A549 (cell line): ENCODE results near the gene EXOSC5. TPM values are rescaled to one million over a fixed set of nuclear protein-coding genes. Genes with fewer than 3 reads are reported as not detected.

Experiments used
- ATAC-seq, 2 experiments: fragments of 200-7000 bp in 1 of 2; fragments of >200 bp in 1 of 2; cut with Nextera tagmentation in 1 of 2; cut with Tn5 transposase in 1 of 2; 3 replicates each; pipeline versions ENCODE4 v1.8.0 to v1.9.1; 2018 to 2020; ENCODE audit warnings: mild to moderate bottlenecking in 1 of 2, moderate library complexity in 1 of 2
- CTCF ChIA-PET: fragments of 300-600 bp; sonication (Branson Sonifier 250); formaldehyde crosslinking; extraction: SDS; loops from one replicate; lab custom pipeline; 2021; ENCODE audit warnings: antibody characterized with exemption, inconsistent platforms; lab: Yijun Ruan, JAX
- POLR2A ChIA-PET: fragments of 350-600 bp; formaldehyde crosslinking; extraction: SDS; loops from one replicate; lab custom pipeline; 2021; ENCODE audit warnings: antibody characterized with exemption, inconsistent platforms; lab: Yijun Ruan, JAX
- DNase-seq, 2 experiments: peaks; one replicate each; pipeline versions ENCODE4 v3.0.0 to v3.0.0-alpha.2; 2011 to 2016; ENCODE audit warnings: low read depth in 1 of 2, low spot score in 1 of 2
- FAIRE-seq: peaks from 2 replicates; lab custom pipeline; 2011; peaks lifted over from hg19 to GRCh38; lab: Jason Lieb, UNC
- H3K27ac ChIP-seq, 2 experiments: fragments of >200 bp; sonication (Bioruptor Twin); formaldehyde crosslinking; 3 replicates each; pipeline ENCODE4 v1.5.1; 2016 to 2017
- H3K4me1 ChIP-seq: fragments of >200 bp; sonication (Bioruptor Twin); formaldehyde crosslinking; 3 replicates; pipeline ENCODE4 v1.6.1; 2016
- H3K4me2 ChIP-seq: fragments of >200 bp; sonication (Bioruptor Twin); formaldehyde crosslinking; 3 replicates; pipeline ENCODE4 v1.6.1; 2016
- H3K4me3 ChIP-seq: fragments of >200 bp; sonication (Bioruptor Twin); formaldehyde crosslinking; 3 replicates; pipeline ENCODE4 v1.5.1; 2016
- H3K9me3 ChIP-seq: fragments of >200 bp; sonication (Bioruptor Twin); formaldehyde crosslinking; 3 replicates; pipeline ENCODE4 v1.6.1; 2016
- BCL3 ChIP-seq: fragments of >200 bp; sonication (Bioruptor Twin); formaldehyde crosslinking; IDR thresholded peaks from 3 replicates; pipeline ENCODE4 v1.6.1; 2016
- CBX2 ChIP-seq: fragments of 200-600 bp; sonication (generic); IDR thresholded peaks from 2 replicates; pipeline ENCODE4 v1.6.1; 2016; ENCODE audit warnings: low read depth, mild to moderate bottlenecking, borderline replicate concordance
- CTCF ChIP-seq: fragments of >200 bp; sonication (Bioruptor Twin); formaldehyde crosslinking; IDR thresholded peaks from 3 replicates; pipeline ENCODE4 v1.5.1; 2016
- ELK1 ChIP-seq: fragments of 150-350 bp; IDR thresholded peaks from 2 replicates; pipeline ENCODE4 v1.6.1; 2014; ENCODE audit warnings: low read depth, mild to moderate bottlenecking, low read length
- EP300 ChIP-seq, 2 experiments: fragments of >200 bp; sonication (Bioruptor Twin); formaldehyde crosslinking; IDR thresholded peaks; 2 replicates in 1 of 2; 3 replicates in 1 of 2; pipeline ENCODE4 v1.6.1; 2016 to 2017
- FOSB ChIP-seq: fragments of 250-450 bp; sonication (Bioruptor Pico); IDR thresholded peaks from 2 replicates; pipeline ENCODE4 v1.5.0; 2020; ENCODE audit warnings: mild to moderate bottlenecking, moderate library complexity
- HEYL ChIP-seq: fragments of 250-450 bp; sonication (Bioruptor Pico); IDR thresholded peaks from 2 replicates; pipeline ENCODE4 v1.8.0; 2021; ENCODE audit warnings: mild to moderate bottlenecking, moderate library complexity
- HOXA7 ChIP-seq: fragments of 250-450 bp; sonication (Bioruptor Pico); IDR thresholded peaks from 2 replicates; pipeline ENCODE4 v1.5.0; 2020; ENCODE audit warnings: mild to moderate bottlenecking, moderate library complexity
- HOXB13 ChIP-seq: fragments of 250-450 bp; sonication (Bioruptor Pico); IDR thresholded peaks from 2 replicates; pipeline ENCODE4 v1.5.0; 2020; ENCODE audit warnings: low read depth, mild to moderate bottlenecking, moderate library complexity
- JUN ChIP-seq, 2 experiments: fragments of >200 bp; sonication (Bioruptor Twin); formaldehyde crosslinking; IDR thresholded peaks; 2 replicates in 1 of 2; 3 replicates in 1 of 2; pipeline ENCODE4 v1.6.1; 2016 to 2017
- KDM5A ChIP-seq: fragments of 200-600 bp; sonication (generic); IDR thresholded peaks from 2 replicates; pipeline ENCODE4 v1.6.1; 2016; ENCODE audit warnings: antibody characterized with exemption, mild to moderate bottlenecking
- PHF8 ChIP-seq: fragments of 200-600 bp; sonication (generic); IDR thresholded peaks from 2 replicates; pipeline ENCODE4 v1.6.1; 2016; ENCODE audit warnings: low read depth, mild to moderate bottlenecking, antibody characterized with exemption, moderate library complexity, borderline replicate concordance
- RAD21 ChIP-seq, 2 experiments: fragments of >200 bp in 1 of 2; sonication (Bioruptor Twin) in 1 of 2; formaldehyde crosslinking in 1 of 2; IDR thresholded peaks in 1 of 2; conservative IDR thresholded peaks in 1 of 2; 2 replicates in 1 of 2; 3 replicates in 1 of 2; pipeline ENCODE4 v1.6.1; 2012 to 2018; ENCODE audit warnings: inconsistent platforms in 1 of 2
- RARB ChIP-seq: fragments of 250-450 bp; sonication (Bioruptor Pico); IDR thresholded peaks from 2 replicates; pipeline ENCODE4 v1.8.0; 2021; ENCODE audit warnings: mild to moderate bottlenecking, moderate library complexity
- RCOR1 ChIP-seq: fragments of 150-350 bp; IDR thresholded peaks from 2 replicates; pipeline ENCODE4 v1.6.1; 2014; ENCODE audit warnings: antibody characterized with exemption, low read length, low read depth
- RNF2 ChIP-seq: fragments of 200-600 bp; sonication (generic); IDR thresholded peaks from 2 replicates; pipeline ENCODE4 v1.6.1; 2016; ENCODE audit warnings: low read depth, mild to moderate bottlenecking, antibody characterized with exemption, moderate library complexity, borderline replicate concordance
- TFCP2L1 ChIP-seq: fragments of 250-450 bp; sonication (Bioruptor Pico); IDR thresholded peaks from 2 replicates; pipeline ENCODE4 v1.5.0; 2021; ENCODE audit warnings: mild to moderate bottlenecking
- ZFP36 ChIP-seq: fragments of 450-650 bp; IDR thresholded peaks from 2 replicates; pipeline ENCODE4 v1.6.1; 2014; ENCODE audit warnings: borderline replicate concordance; ENCODE audit not compliant: partially characterized antibody
- WGBS: methylation state at CpG from one replicate; pipeline ENCODE4 v1.1.6; 2017; ENCODE audit errors: missing lambda C conversion rate; 5-methylcytosine and 5-hydroxymethylcytosine counted together
- polyA plus RNA-seq, 4 experiments: library from polyadenylated mRNA; depleted of rRNA in 3 of 4; stranded (reverse); fragments of >200 nt; fragmentation: RNase III in 1 of 4; extraction: RNeasy Plus Mini Kit Qiagen cat#74134 plus additional on column Dnase treatment in 1 of 4; gene quantifications; 2 replicates in 3 of 4; 3 replicates in 1 of 4; pipeline ENCODE4 v1.2.3, GENCODE V29; 2011 to 2017
- TF ChIP-seq, protein P1 (sequence below): IDR thresholded peaks from 2 replicates; pipeline ENCODE4 v1.6.1; 2012; ENCODE audit warnings: low read depth, borderline replicate concordance
- TF ChIP-seq, protein P2 (sequence below): IDR thresholded peaks from 2 replicates; pipeline ENCODE4 v1.6.1; 2012

The EXOSC5 gene
- polyA plus RNA-seq, 2 of the 4 experiments (the other 2 are of a cell fraction) = 63.7 to 109 TPM

- no peak for ATAC-seq
- Histone ChIP-seq H3K9me3 (no peaks in the 10 kb centered on the region), H3K4me3 (no peak overlapping the region), H3K27ac (0 out of 6 replicates have a peak overlapping the region, but pooled peaks of 1 of the 2 experiments have one; percentile 1), H3K4me1 (peaks cover 33% of the 10 kb centered on the region)
- ChIA-PET CTCF (interaction anchor here (0.6 to 13.8 kb wide), 6 partner anchors 7 to 54 kb away, joined by 3 to 197 read pairs (median 4); partner anchors contain the start of genes CCDC97 and TGFB1), POLR2A (interaction anchor here (0.6 to 4.5 kb wide), 2 partner anchors 9 kb away, joined by 3 to 96 read pairs; partner anchors contain the start of gene TGFB1)
- WGBS = 70% methylated on average over 10 of the region's 10 CpGs
- no peak for FAIRE-seq
- no peak for TF ChIP-seq ZFP36
- TF ChIP-seq, all 56 proteins: peak for 0
- peak overlapping the region; percentile 82; the same call in 2 of the 3 replicates for H3K4me2 ChIP-seq
- peak in 1 of 2 experiments; percentile 68 for DNase-seq
Measured at GRCh38 chr19:41362143-41362847, 34.9 kb downstream of the EXOSC5 start.

GRCh38 chr19:41359741-41360140 lies 37.4 kb downstream of the EXOSC5 start:
- no peak overlapping the region for H3K4me3 ChIP-seq
- POLR2A ChIA-PET = no interaction called here
- DNase-seq (no peak), ATAC-seq (no peak)
- H3K4me2 ChIP-seq = no peak overlapping the region
- WGBS = 95% methylated on average over 1 of the region's 1 CpG
- H3K4me1 ChIP-seq = peaks cover 13% of the 10 kb centered on the region
- TF ChIP-seq HOXA7 (CRISPR knock-in tag) (0 out of 2 replicates have a peak, but pooled peaks have one; percentile 19), CTCF (no peak), FOSB (CRISPR knock-in tag) (peak; percentile 40; the same call in 1 of the 2 replicates), HOXB13 (no peak), ELK1 (no peak), RAD21 (conservative IDR thresholded peaks at IDR 0.05 in 1 of 2, IDR thresholded peaks at IDR 0.05 in 1 of 2) (no peak), PHF8 (no peak), HEYL (no peak), EP300 (IDR thresholded peaks at IDR 0.05) (no peak), CBX2 (no peak)
- TF ChIP-seq, protein P1, sequence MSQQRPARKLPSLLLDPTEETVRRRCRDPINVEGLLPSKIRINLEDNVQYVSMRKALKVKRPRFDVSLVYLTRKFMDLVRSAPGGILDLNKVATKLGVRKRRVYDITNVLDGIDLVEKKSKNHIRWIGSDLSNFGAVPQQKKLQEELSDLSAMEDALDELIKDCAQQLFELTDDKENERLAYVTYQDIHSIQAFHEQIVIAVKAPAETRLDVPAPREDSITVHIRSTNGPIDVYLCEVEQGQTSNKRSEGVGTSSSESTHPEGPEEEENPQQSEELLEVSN = no peak
- TF ChIP-seq, all 56 proteins: peak for 2
- FAIRE-seq = no peak
- Histone ChIP-seq H3K27ac (no peak overlapping the region), H3K9me3 (no peaks in the 10 kb centered on the region)
- CTCF ChIA-PET = interaction anchor here (0.6 to 2.8 kb wide), 6 partner anchors 11 to 74 kb away, joined by 3 to 12 read pairs (median 4); no protein-coding TSS in a partner anchor

- ChIA-PET POLR2A (no interaction called here), CTCF (interaction anchor here (1.0 to 8.5 kb wide), 5 partner anchors 9 to 206 kb away, joined by 5 to 197 read pairs (median 8); partner anchors contain the start of gene B9D2)
- no peak for ATAC-seq
- Histone ChIP-seq H3K4me1 (peaks cover 10% of the 10 kb centered on the region; the same call in 2 of the 3 replicates), H3K4me2 (no peak overlapping the region), H3K27ac (no peak overlapping the region), H3K4me3 (no peak overlapping the region), H3K9me3 (no peaks in the 10 kb centered on the region)
- WGBS = 89% methylated on average over 13 of the region's 13 CpGs
- no peak for DNase-seq
- no peak for FAIRE-seq
- no peak for TF ChIP-seq KDM5A
- no peak for TF ChIP-seq RCOR1
- TF ChIP-seq BCL3 = no peak
- no peak for TF ChIP-seq RNF2
- TF ChIP-seq TFCP2L1 (CRISPR knock-in tag) = no peak
- no peak for TF ChIP-seq RARB (CRISPR knock-in tag)
- no peak for TF ChIP-seq EP300 (IDR thresholded peaks at IDR 0.05)
- TF ChIP-seq JUN (IDR thresholded peaks at IDR 0.05) = no peak
- TF ChIP-seq, protein P2, sequence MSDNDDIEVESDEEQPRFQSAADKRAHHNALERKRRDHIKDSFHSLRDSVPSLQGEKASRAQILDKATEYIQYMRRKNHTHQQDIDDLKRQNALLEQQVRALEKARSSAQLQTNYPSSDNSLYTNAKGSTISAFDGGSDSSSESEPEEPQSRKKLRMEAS = no peak
- no peak for TF ChIP-seq ELK1
- no peak for TF ChIP-seq CTCF
Measured at GRCh38 chr19:41357746-41358145, 39.4 kb downstream of the EXOSC5 start.
